ENCODE data around the gene SIPA1L3.

DNA sequence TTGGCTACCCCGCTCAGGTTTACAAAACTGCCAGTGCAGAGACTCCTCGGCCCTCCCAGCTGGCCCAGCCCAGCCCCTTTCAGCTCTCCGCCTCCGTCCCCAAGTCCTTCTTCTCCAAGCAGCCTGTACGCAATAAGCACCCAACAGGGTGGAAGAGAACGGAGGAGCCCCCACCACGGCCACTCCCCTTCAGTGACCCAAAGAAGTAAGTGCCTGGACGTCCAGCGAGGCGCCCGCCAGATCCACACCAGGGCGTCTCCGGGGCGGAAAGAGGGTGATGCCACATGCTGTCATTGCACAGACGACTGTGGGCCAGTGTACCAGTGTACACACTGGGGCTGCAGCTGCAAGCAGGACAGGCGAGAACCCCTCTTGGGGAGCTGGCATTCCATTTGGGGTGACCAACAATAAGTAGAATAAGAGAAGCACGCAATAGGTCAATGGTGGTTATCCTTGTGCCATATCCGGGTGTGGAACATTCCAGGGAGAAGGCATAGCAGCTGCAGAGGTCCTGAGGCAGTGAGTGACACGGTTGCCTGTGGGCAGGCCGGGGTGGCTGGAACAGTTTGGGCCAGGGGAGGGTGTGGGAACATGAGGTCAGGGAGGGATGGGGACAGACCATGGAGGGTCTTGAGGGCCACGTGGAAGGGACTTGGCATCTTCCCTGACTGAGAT is 275.7 kb downstream of the SIPA1L3 start:
- TF ChIP-seq, protein P1, sequence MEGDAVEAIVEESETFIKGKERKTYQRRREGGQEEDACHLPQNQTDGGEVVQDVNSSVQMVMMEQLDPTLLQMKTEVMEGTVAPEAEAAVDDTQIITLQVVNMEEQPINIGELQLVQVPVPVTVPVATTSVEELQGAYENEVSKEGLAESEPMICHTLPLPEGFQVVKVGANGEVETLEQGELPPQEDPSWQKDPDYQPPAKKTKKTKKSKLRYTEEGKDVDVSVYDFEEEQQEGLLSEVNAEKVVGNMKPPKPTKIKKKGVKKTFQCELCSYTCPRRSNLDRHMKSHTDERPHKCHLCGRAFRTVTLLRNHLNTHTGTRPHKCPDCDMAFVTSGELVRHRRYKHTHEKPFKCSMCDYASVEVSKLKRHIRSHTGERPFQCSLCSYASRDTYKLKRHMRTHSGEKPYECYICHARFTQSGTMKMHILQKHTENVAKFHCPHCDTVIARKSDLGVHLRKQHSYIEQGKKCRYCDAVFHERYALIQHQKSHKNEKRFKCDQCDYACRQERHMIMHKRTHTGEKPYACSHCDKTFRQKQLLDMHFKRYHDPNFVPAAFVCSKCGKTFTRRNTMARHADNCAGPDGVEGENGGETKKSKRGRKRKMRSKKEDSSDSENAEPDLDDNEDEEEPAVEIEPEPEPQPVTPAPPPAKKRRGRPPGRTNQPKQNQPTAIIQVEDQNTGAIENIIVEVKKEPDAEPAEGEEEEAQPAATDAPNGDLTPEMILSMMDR (IDR thresholded peaks at IDR 0.05; ENCODE audit: low read depth, low read length), result no peak
- TF ChIP-seq EZH2phosphoT487 (IDR thresholded peaks at IDR 0.05; ENCODE audit: low read depth), result no peak

All from OCI-LY3 (cell line).